Measurements from ENCODE around the gene ARHGAP20.

DNA sequence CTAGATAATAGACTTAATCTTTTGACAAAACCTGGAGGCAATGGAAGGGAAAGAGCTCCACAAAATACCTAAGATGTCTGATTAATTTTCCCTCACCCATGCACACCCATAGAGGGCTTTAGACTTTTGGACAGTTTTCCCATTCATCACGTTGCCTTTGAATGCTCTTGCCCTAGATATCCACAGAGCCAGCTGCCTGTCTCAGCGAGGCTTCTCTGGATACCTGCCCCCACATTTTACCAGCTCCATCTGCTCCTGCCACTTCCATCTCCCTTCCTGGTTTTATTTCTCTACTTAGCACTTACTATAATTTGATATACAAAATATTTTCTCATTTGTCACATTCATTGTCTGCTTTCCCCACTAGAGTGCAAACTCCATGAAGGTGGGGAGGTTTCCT is 145.7 kb downstream of the ARHGAP20 start:
- TF ChIP-seq CTCF (tag by site-specific recombination; IDR thresholded peaks at IDR 0.05) (no peak), REST (tag by site-specific recombination; IDR thresholded peaks at IDR 0.05) (no peak), PBX3 (CRISPR knock-in tag; IDR thresholded peaks at IDR 0.05) (no peak), ZNF391 (tag by site-specific recombination; IDR thresholded peaks at IDR 0.05; ENCODE audit: borderline replicate concordance, low read depth) (no peak)
